ENCODE data around the gene SPOCK1. TPM values are rescaled to one million over a fixed set of nuclear protein-coding genes. Genes with fewer than 3 reads are reported as not detected.

SPOCK1 gene
- total and polyA plus RNA-seq, 4 donors: 0.48 to 4.5 (median 0.69) TPM

DNA sequence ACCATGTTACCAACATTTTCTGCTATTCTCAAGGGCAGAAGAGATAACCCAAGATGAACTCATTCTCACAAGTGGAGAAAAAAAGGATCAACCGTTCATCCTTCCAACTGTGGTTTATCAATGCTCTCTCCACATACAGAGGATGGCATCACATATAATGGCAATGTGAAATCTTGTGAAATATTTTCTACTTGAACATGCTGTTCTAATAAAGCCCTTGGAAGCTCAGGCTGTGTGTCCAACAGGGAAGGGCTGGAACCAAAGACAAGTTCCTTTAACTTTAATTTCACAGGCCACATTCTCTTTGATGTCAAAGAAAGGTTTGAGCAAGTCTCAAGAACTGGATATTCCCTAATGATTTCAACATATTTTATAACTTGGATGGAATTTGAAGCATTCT, 230.5 kb downstream of the SPOCK1 start:
- no peak overlapping the region for H3K27ac ChIP-seq (ENCODE audit: low read depth in 1 of 2, low read length in 1 of 2)
- H3K9ac ChIP-seq (ENCODE audit: insufficient read depth in 1 of 2, low read length in 2 of 2): no peak overlapping the region
- peaks cover 0 to 6% (median 0%) of the 10 kb centered on the region in 3 donors for H3K27me3 ChIP-seq (ENCODE audit: control insufficient read depth in 3 of 3, insufficient read depth in 3 of 3, low read length in 2 of 3)
- no peak for ATAC-seq (ENCODE audit: insufficient read depth, low FRiP score)
- no peaks in the 10 kb centered on the region for H3K36me3 ChIP-seq (ENCODE audit: control insufficient read depth in 4 of 4, insufficient read depth in 4 of 4, low read length in 4 of 4)
- no peaks in the 10 kb centered on the region for H3K9me3 ChIP-seq (ENCODE audit: control insufficient read depth in 4 of 4, insufficient read depth in 3 of 4, low read length in 3 of 4)
- TF ChIP-seq, protein P1, sequence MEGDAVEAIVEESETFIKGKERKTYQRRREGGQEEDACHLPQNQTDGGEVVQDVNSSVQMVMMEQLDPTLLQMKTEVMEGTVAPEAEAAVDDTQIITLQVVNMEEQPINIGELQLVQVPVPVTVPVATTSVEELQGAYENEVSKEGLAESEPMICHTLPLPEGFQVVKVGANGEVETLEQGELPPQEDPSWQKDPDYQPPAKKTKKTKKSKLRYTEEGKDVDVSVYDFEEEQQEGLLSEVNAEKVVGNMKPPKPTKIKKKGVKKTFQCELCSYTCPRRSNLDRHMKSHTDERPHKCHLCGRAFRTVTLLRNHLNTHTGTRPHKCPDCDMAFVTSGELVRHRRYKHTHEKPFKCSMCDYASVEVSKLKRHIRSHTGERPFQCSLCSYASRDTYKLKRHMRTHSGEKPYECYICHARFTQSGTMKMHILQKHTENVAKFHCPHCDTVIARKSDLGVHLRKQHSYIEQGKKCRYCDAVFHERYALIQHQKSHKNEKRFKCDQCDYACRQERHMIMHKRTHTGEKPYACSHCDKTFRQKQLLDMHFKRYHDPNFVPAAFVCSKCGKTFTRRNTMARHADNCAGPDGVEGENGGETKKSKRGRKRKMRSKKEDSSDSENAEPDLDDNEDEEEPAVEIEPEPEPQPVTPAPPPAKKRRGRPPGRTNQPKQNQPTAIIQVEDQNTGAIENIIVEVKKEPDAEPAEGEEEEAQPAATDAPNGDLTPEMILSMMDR (IDR thresholded peaks at IDR 0.05; ENCODE audit: control extremely low read depth, extremely low read depth): no peak
- H3K4me3 ChIP-seq: no peak overlapping the region
- 70 to 77% methylated on average over 1 of the region's 1 CpG for WGBS, 2 donors
- DNase-seq: no peak
- peaks cover 0 to 7% (median 0%) of the 10 kb centered on the region in 5 donors for H3K4me1 ChIP-seq (ENCODE audit: control insufficient read depth in 5 of 5, insufficient read depth in 5 of 5, low read length in 5 of 5)

DNA sequence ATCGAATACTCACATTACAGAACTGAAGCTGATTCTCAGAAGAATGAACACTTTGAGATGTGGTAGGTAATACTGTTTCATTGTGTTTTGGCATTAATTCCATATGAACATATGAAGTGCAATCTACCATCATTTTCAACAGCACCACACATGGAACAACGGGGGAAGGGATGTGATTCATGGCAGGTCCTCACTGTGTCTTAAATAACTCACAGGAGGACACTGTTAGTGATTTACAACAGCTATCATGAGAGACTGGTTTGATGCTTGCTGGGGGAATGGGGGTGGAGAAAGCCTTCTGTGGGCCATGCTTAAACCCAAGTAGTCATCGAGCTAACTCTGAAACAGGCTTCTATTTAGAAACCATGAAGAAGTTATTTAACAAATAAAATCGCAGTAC, 232.9 kb downstream of the SPOCK1 start:
- H3K9ac ChIP-seq (ENCODE audit: insufficient read depth in 1 of 2, low read length in 2 of 2): no peak overlapping the region
- WGBS, 2 donors: 82 to 86% methylated on average over 4 of the region's 4 CpGs
- H3K4me1 ChIP-seq (ENCODE audit: control insufficient read depth in 5 of 5, insufficient read depth in 5 of 5, low read length in 5 of 5): peaks cover 0 to 7% (median 0%) of the 10 kb centered on the region in 5 donors
- no peak overlapping the region for H3K27ac ChIP-seq (ENCODE audit: low read depth in 1 of 2, low read length in 1 of 2)
- peaks cover 0 to 6% (median 0%) of the 10 kb centered on the region in 3 donors for H3K27me3 ChIP-seq (ENCODE audit: control insufficient read depth in 3 of 3, insufficient read depth in 3 of 3, low read length in 2 of 3)
- TF ChIP-seq, protein P1 (IDR thresholded peaks at IDR 0.05; ENCODE audit: control extremely low read depth, extremely low read depth): no peak
- ATAC-seq (ENCODE audit: insufficient read depth, low FRiP score): no peak
- H3K36me3 ChIP-seq (ENCODE audit: control insufficient read depth in 4 of 4, insufficient read depth in 4 of 4, low read length in 4 of 4): no peaks in the 10 kb centered on the region
- DNase-seq: no peak
- H3K4me3 ChIP-seq: no peak overlapping the region
- H3K9me3 ChIP-seq (ENCODE audit: control insufficient read depth in 4 of 4, insufficient read depth in 3 of 4, low read length in 3 of 4): no peaks in the 10 kb centered on the region

DNA sequence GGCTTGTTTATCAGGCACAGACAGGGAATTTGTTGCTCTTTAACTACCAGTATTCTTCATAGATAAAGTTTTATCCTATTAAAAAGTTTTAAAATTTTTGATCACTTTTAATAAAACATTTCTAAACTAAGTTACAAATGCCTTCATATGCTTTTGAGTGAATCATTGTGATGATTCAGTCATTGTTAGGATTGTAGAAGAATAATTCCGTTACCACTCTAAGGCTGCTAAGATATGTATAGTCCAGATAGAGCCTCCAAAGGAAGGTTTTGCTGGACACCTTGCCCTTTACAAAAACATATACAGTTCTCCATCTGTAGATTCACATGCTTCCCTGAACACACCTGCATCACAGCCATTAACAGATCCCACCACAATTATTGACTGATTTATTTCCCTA, 233.7 kb downstream of the SPOCK1 start:
- TF ChIP-seq, protein P1 (IDR thresholded peaks at IDR 0.05; ENCODE audit: control extremely low read depth, extremely low read depth): no peak
- Histone ChIP-seq H3K27ac (ENCODE audit: low read depth in 1 of 2, low read length in 1 of 2) (no peak overlapping the region), H3K27me3 (ENCODE audit: control insufficient read depth in 3 of 3, insufficient read depth in 3 of 3, low read length in 2 of 3) (peaks cover 0 to 6% (median 0%) of the 10 kb centered on the region in 3 donors), H3K9me3 (ENCODE audit: control insufficient read depth in 4 of 4, insufficient read depth in 3 of 4, low read length in 3 of 4) (no peaks in the 10 kb centered on the region), H3K4me3 (no peak overlapping the region), H3K4me1 (ENCODE audit: control insufficient read depth in 5 of 5, insufficient read depth in 5 of 5, low read length in 5 of 5) (peaks cover 0 to 7% (median 0%) of the 10 kb centered on the region in 5 donors), H3K36me3 (ENCODE audit: control insufficient read depth in 4 of 4, insufficient read depth in 4 of 4, low read length in 4 of 4) (no peaks in the 10 kb centered on the region), H3K9ac (ENCODE audit: insufficient read depth in 1 of 2, low read length in 2 of 2) (no peak overlapping the region)
- DNase-seq (no peak), ATAC-seq (ENCODE audit: insufficient read depth, low FRiP score) (no peak)
- WGBS, 2 donors: 84 to 95% methylated on average over 1 of the region's 1 CpG

DNA sequence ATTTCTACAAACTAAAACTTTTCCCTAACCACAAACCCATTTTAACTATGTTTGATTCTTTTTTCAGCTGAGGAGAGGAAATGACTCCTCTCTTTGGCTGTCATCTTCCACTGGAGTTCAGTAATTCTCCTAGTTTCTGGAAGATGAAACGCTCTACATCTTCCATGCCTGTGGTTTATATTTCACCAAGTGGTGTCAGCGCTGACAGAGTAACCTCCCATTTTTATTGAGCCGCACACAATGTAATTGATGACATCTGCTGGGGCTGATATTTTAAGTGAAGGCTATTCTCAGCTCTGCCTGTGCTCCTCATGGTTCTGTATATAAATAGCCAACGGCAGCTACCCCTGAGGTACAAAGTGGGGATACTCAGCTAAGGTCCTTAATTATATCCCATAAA, 234.6 kb downstream of the SPOCK1 start:
- Histone ChIP-seq H3K4me1 (ENCODE audit: control insufficient read depth in 5 of 5, insufficient read depth in 5 of 5, low read length in 5 of 5) (peaks cover 0 to 7% (median 0%) of the 10 kb centered on the region in 5 donors), H3K9me3 (ENCODE audit: control insufficient read depth in 4 of 4, insufficient read depth in 3 of 4, low read length in 3 of 4) (no peaks in the 10 kb centered on the region), H3K36me3 (ENCODE audit: control insufficient read depth in 4 of 4, insufficient read depth in 4 of 4, low read length in 4 of 4) (no peaks in the 10 kb centered on the region), H3K4me3 (no peak overlapping the region), H3K27me3 (ENCODE audit: control insufficient read depth in 3 of 3, insufficient read depth in 3 of 3, low read length in 2 of 3) (peaks cover 0 to 6% (median 0%) of the 10 kb centered on the region in 3 donors), H3K27ac (ENCODE audit: low read depth in 1 of 2, low read length in 1 of 2) (no peak overlapping the region), H3K9ac (ENCODE audit: insufficient read depth in 1 of 2, low read length in 2 of 2) (no peak overlapping the region)
- TF ChIP-seq, protein P1 (IDR thresholded peaks at IDR 0.05; ENCODE audit: control extremely low read depth, extremely low read depth): no peak
- 90 to 91% methylated on average over 4 of the region's 4 CpGs for WGBS, 2 donors
- ATAC-seq (ENCODE audit: insufficient read depth, low FRiP score) (no peak), DNase-seq (no peak)
